Upper lobe of left lung (tissue), 4 donors: Measurements from ENCODE around the gene BCAS3.

Experiments
- CTCF ChIP-seq, 6 experiments: fragments of 450-650 bp in 4 of 6; fragments of 200-600 bp in 2 of 6; sonication (generic) in 2 of 6; IDR thresholded peaks; one replicate each; pipeline ENCODE4 v1.5.1; 2016 to 2019; ENCODE audit warnings: antibody characterized with exemption in 6 of 6
- POLR2A ChIP-seq, 4 donors: fragments of 450-650 bp; IDR thresholded peaks; one replicate each; pipeline ENCODE4 v1.5.1; 2016 to 2017; ENCODE audit warnings: antibody characterized with exemption in 4 of 4, mild to moderate bottlenecking in 2 of 4
- POLR2AphosphoS5 ChIP-seq, 2 donors: sonication (generic); formaldehyde crosslinking; IDR thresholded peaks; one replicate each; pipeline ENCODE4 v1.5.1; 2017; ENCODE audit warnings: antibody characterized with exemption in 2 of 2

GRCh38 chr17:61073131-61073530 lies 395.5 kb downstream of the BCAS3 start:
- TF ChIP-seq POLR2A (IDR thresholded peaks at IDR 0.05) (no peak), CTCF (IDR thresholded peaks at IDR 0.05) (no peak), POLR2AphosphoS5 (IDR thresholded peaks at IDR 0.05) (no peak)
